ENCODE measurements around the gene KLHDC7A.

DNA sequence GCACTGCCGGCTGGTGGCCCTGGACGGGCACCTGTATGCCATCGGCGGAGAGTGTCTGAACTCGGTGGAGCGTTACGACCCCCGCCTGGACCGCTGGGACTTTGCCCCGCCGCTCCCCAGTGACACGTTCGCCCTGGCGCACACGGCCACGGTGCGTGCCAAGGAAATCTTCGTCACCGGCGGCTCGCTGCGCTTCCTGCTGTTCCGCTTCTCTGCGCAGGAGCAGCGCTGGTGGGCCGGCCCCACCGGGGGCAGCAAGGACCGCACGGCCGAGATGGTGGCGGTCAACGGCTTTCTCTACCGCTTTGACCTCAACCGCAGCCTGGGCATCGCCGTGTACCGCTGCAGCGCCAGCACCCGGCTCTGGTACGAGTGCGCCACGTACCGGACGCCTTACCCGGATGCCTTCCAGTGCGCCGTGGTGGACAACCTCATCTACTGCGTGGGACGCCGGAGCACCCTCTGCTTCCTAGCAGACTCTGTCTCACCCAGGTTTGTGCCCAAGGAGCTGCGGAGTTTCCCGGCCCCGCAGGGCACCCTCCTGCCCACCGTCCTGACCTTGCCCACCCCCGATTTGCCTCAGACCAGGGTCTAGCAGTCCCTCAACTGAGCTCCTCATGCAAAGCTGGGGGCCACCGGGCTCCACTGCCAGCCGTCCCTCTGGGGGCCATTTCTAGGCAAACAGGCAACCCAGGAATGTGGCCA is 2.1 kb downstream of the KLHDC7A start:
- TF ChIP-seq, protein P1, sequence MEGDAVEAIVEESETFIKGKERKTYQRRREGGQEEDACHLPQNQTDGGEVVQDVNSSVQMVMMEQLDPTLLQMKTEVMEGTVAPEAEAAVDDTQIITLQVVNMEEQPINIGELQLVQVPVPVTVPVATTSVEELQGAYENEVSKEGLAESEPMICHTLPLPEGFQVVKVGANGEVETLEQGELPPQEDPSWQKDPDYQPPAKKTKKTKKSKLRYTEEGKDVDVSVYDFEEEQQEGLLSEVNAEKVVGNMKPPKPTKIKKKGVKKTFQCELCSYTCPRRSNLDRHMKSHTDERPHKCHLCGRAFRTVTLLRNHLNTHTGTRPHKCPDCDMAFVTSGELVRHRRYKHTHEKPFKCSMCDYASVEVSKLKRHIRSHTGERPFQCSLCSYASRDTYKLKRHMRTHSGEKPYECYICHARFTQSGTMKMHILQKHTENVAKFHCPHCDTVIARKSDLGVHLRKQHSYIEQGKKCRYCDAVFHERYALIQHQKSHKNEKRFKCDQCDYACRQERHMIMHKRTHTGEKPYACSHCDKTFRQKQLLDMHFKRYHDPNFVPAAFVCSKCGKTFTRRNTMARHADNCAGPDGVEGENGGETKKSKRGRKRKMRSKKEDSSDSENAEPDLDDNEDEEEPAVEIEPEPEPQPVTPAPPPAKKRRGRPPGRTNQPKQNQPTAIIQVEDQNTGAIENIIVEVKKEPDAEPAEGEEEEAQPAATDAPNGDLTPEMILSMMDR (IDR thresholded peaks at IDR 0.05; ENCODE audit: insufficient read depth, low read length): no peak
- TF ChIP-seq POLR2AphosphoS5 (IDR thresholded peaks at IDR 0.05; ENCODE audit: low read depth): no peak
